Liver (tissue), 9 donors: ENCODE measurements around the gene FIGNL1. TPM values are rescaled to one million over a fixed set of nuclear protein-coding genes. Genes with fewer than 3 reads are reported as not detected.

Experiments used
- DNase-seq: peaks from one replicate; pipeline ENCODE4 v3.0.0-alpha.2; 2017; ENCODE audit warnings: low spot score
- H3K27ac ChIP-seq, 2 donors: one replicate each; pipeline ENCODE4 v1.7.0; 2013; ENCODE audit warnings: inconsistent platforms in 2 of 2, low read length in 2 of 2, control low read depth in 1 of 2, low read depth in 1 of 2, mild to moderate bottlenecking in 1 of 2
- H3K27me3 ChIP-seq, 4 donors: one replicate each; pipeline versions ENCODE4 v1.6.1 to v1.7.0; 2013; ENCODE audit warnings: low read length in 3 of 4, inconsistent platforms in 1 of 4, mild to moderate bottlenecking in 1 of 4, moderate library complexity in 1 of 4; ENCODE audit not compliant: control insufficient read depth in 4 of 4, insufficient read depth in 4 of 4
- H3K36me3 ChIP-seq, 4 donors: one replicate each; pipeline versions ENCODE4 v1.6.1 to v1.7.0; 2013; ENCODE audit warnings: low read length in 3 of 4, mild to moderate bottlenecking in 3 of 4, low read depth in 1 of 4, moderate library complexity in 1 of 4; ENCODE audit not compliant: control insufficient read depth in 4 of 4, insufficient read depth in 3 of 4
- H3K4me1 ChIP-seq, 4 donors: one replicate each; pipeline versions ENCODE4 v1.6.1 to v1.7.0; 2013; ENCODE audit warnings: low read length in 3 of 4, mild to moderate bottlenecking in 3 of 4, moderate library complexity in 1 of 4; ENCODE audit not compliant: control insufficient read depth in 4 of 4, insufficient read depth in 4 of 4
- H3K4me3 ChIP-seq, 3 donors: one replicate each; pipeline versions ENCODE4 v1.6.1 to v1.7.0; 2013; ENCODE audit warnings: low read length in 3 of 3, control low read depth in 1 of 3, low read depth in 1 of 3, mild to moderate bottlenecking in 1 of 3
- H3K9ac ChIP-seq, 2 donors: one replicate each; pipeline ENCODE4 v1.7.0; 2013; ENCODE audit warnings: low read length in 2 of 2, mild to moderate bottlenecking in 2 of 2, moderate library complexity in 2 of 2, control low read depth in 1 of 2, low read depth in 1 of 2
- H3K9me3 ChIP-seq, 4 donors: one replicate each; pipeline versions ENCODE4 v1.6.1 to v1.7.0; 2013; ENCODE audit warnings: low read length in 3 of 4; ENCODE audit not compliant: control insufficient read depth in 4 of 4
- EGR1 ChIP-seq, 2 donors: IDR thresholded peaks; 2 replicates each; pipeline ENCODE4 v1.6.1; 2016 to 2018; ENCODE audit warnings: antibody characterized with exemption in 2 of 2, low read depth in 2 of 2
- FOXA1 ChIP-seq: IDR thresholded peaks from 2 replicates; pipeline ENCODE4 v1.6.1; 2016; ENCODE audit warnings: antibody characterized with exemption
- FOXA2 ChIP-seq: IDR thresholded peaks from 2 replicates; pipeline ENCODE4 v1.6.1; 2016; ENCODE audit warnings: antibody characterized with exemption
- GABPA ChIP-seq, 2 donors: IDR thresholded peaks in 1 of 2; conservative IDR thresholded peaks in 1 of 2; 2 replicates each; pipeline ENCODE4 v1.6.1; 2016; ENCODE audit warnings: antibody characterized with exemption in 2 of 2, mild to moderate bottlenecking in 1 of 2, moderate library complexity in 1 of 2
- HNF4A ChIP-seq, 2 donors: conservative IDR thresholded peaks; 2 replicates each; pipeline ENCODE4 v1.6.1; 2016; ENCODE audit warnings: antibody characterized with exemption in 2 of 2, mild to moderate bottlenecking in 2 of 2
- JUND ChIP-seq, 2 donors: IDR thresholded peaks; 2 replicates each; pipeline ENCODE4 v1.6.1; 2016; ENCODE audit warnings: antibody characterized with exemption in 2 of 2
- RAD21 ChIP-seq, 2 donors: IDR thresholded peaks; 2 replicates each; pipeline ENCODE4 v1.6.1; 2016; ENCODE audit warnings: antibody characterized with exemption in 2 of 2, mild to moderate bottlenecking in 2 of 2
- RXRA ChIP-seq, 2 donors: IDR thresholded peaks; 2 replicates each; pipeline ENCODE4 v1.6.1; 2017 to 2018; ENCODE audit warnings: antibody characterized with exemption in 2 of 2, mild to moderate bottlenecking in 1 of 2
- SP1 ChIP-seq: IDR thresholded peaks from 2 replicates; pipeline ENCODE4 v1.6.1; 2018; ENCODE audit warnings: antibody characterized with exemption, mild to moderate bottlenecking
- TAF1 ChIP-seq: conservative IDR thresholded peaks from 2 replicates; pipeline ENCODE4 v1.6.1; 2016; ENCODE audit warnings: antibody characterized with exemption, mild to moderate bottlenecking
- WGBS: extraction: QIAGEN DNeasy Blood & Tissue Kit; methylation state at CpG from one replicate; pipeline ENCODE4 v1.1.7; 2013; 5-methylcytosine and 5-hydroxymethylcytosine counted together
- polyA plus RNA-seq, 2 donors: library from polyadenylated mRNA; stranded (reverse) in 1 of 2; unstranded in 1 of 2; fragments of 200-250 nt in 1 of 2; fragments of >200 nt in 1 of 2; fragmentation: Nextera tagmentation in 1 of 2; extraction: Ambion mirVana in 1 of 2; gene quantifications; one replicate each; pipeline versions ENCODE4 v1.2.1 to v1.2.3, GENCODE V29; 2013 to 2015
- total RNA-seq, 2 donors: library from RNA; depleted of rRNA; stranded (reverse); fragments of >200 nt; gene quantifications; one replicate each; pipeline ENCODE4 v1.2.3, GENCODE V29; 2014
- TF ChIP-seq, protein P1 (sequence below): IDR thresholded peaks from 2 replicates; pipeline ENCODE4 v1.6.1; 2016; ENCODE audit warnings: antibody characterized with exemption
- TF ChIP-seq, protein P2 (sequence below): IDR thresholded peaks from 2 replicates; pipeline ENCODE4 v1.6.1; 2016; ENCODE audit warnings: antibody characterized with exemption, mild to moderate bottlenecking
- TF ChIP-seq, protein P3 (sequence below): IDR thresholded peaks from 2 replicates; pipeline ENCODE4 v1.6.1; 2016; ENCODE audit warnings: antibody characterized with exemption
- TF ChIP-seq, protein P4 (sequence below): fragments of 150-350 bp; IDR thresholded peaks from 2 replicates; pipeline ENCODE4 v1.5.1; 2017; ENCODE audit warnings: improper control_type of control experiment, low read depth, low read length; ENCODE audit not compliant: missing input control
- donor health status: healthy.
- donor health status: healthy.
- donor health status: healthy.
- donor health status: healthy.
- donor health status: healthy.

FIGNL1 gene
- total and polyA plus RNA-seq, 4 donors = 1.2 to 13.2 (median 3.3) TPM

DNA sequence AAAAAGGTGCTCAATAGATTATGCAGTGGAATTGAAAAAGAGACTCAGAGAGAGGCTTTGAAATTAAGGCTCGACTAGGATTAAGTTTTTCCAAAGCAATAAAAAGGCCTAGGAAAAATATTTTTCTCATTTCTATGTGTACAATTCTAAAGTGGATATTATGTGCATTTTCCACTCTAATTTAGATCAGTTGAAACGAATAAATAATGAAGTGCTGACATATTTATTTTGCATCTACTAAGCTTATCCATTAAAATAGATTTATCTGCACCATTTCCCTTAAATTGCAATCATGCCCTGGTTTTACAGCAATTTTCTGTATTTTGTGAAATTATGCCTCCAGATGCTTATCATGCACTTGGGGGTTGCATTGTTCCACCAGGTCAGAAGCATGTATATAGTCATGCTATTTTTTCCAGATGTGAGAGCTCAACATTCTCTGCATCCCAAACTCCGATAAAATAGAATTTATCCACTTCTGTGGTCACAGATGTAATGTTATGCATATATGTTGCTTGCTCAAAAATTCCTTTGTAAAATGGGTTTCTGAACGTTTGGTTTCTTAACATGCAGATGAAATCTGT lies 18.3 kb downstream of the FIGNL1 start:
- DNase-seq = no peak
- H3K9me3 ChIP-seq = no peaks in the 10 kb centered on the region
- no peak overlapping the region for H3K27ac ChIP-seq
- WGBS = 80% methylated on average over 4 of the region's 4 CpGs
- no peaks in the 10 kb centered on the region for H3K27me3 ChIP-seq
- no peak overlapping the region for H3K4me3 ChIP-seq
- TF ChIP-seq EGR1 (IDR thresholded peaks at IDR 0.05; ENCODE audit: low read depth in 2 of 2) = no peak
- TF ChIP-seq FOXA1 = no peak
- TF ChIP-seq RAD21 (IDR thresholded peaks at IDR 0.05) = no peak
- TF ChIP-seq JUND (IDR thresholded peaks at IDR 0.05) = no peak
- no peak for TF ChIP-seq SP1
- TF ChIP-seq, protein P1, sequence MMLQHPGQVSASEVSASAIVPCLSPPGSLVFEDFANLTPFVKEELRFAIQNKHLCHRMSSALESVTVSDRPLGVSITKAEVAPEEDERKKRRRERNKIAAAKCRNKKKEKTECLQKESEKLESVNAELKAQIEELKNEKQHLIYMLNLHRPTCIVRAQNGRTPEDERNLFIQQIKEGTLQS = no peak
- TF ChIP-seq GABPA (IDR thresholded peaks at IDR 0.05 in 1 of 2, conservative IDR thresholded peaks at IDR 0.05 in 1 of 2) = no peak
- TF ChIP-seq TAF1 = no peak
- no peaks in the 10 kb centered on the region for H3K36me3 ChIP-seq
- H3K4me1 ChIP-seq = no peaks in the 10 kb centered on the region
- H3K9ac ChIP-seq = no peak overlapping the region

DNA sequence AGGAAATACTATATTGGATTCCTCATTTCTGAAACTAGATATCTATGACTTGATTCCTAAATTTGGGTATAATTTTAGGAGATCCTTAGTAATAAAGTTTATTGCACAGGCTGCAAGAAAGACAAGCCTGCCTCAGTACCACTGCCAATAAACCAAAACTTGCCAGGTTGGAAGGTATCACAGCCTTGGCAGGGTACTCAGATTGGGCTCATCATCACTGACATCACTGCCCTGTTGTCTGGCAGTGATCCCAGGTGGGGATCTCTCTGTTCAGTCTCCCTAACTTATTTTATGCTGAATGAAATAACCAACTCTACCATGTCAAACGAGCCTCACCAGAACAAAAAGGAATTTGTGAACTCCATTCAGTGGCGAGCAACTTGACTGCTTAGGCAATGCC lies 18.8 kb downstream of the FIGNL1 start:
- no peak overlapping the region for H3K9ac ChIP-seq
- H3K9me3 ChIP-seq = no peaks in the 10 kb centered on the region
- TF ChIP-seq, protein P1 = no peak
- TF ChIP-seq TAF1 (no peak), SP1 (no peak), HNF4A (conservative IDR thresholded peaks at IDR 0.05) (no peak), FOXA1 (no peak), RXRA (IDR thresholded peaks at IDR 0.05) (no peak), GABPA (IDR thresholded peaks at IDR 0.05 in 1 of 2, conservative IDR thresholded peaks at IDR 0.05 in 1 of 2) (no peak), FOXA2 (no peak)
- TF ChIP-seq, protein P2, sequence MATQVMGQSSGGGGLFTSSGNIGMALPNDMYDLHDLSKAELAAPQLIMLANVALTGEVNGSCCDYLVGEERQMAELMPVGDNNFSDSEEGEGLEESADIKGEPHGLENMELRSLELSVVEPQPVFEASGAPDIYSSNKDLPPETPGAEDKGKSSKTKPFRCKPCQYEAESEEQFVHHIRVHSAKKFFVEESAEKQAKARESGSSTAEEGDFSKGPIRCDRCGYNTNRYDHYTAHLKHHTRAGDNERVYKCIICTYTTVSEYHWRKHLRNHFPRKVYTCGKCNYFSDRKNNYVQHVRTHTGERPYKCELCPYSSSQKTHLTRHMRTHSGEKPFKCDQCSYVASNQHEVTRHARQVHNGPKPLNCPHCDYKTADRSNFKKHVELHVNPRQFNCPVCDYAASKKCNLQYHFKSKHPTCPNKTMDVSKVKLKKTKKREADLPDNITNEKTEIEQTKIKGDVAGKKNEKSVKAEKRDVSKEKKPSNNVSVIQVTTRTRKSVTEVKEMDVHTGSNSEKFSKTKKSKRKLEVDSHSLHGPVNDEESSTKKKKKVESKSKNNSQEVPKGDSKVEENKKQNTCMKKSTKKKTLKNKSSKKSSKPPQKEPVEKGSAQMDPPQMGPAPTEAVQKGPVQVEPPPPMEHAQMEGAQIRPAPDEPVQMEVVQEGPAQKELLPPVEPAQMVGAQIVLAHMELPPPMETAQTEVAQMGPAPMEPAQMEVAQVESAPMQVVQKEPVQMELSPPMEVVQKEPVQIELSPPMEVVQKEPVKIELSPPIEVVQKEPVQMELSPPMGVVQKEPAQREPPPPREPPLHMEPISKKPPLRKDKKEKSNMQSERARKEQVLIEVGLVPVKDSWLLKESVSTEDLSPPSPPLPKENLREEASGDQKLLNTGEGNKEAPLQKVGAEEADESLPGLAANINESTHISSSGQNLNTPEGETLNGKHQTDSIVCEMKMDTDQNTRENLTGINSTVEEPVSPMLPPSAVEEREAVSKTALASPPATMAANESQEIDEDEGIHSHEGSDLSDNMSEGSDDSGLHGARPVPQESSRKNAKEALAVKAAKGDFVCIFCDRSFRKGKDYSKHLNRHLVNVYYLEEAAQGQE = no peak
- TF ChIP-seq, protein P3, sequence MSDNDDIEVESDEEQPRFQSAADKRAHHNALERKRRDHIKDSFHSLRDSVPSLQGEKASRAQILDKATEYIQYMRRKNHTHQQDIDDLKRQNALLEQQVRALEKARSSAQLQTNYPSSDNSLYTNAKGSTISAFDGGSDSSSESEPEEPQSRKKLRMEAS = no peak
- no peaks in the 10 kb centered on the region for H3K36me3 ChIP-seq
- H3K4me3 ChIP-seq = no peak overlapping the region
- H3K27ac ChIP-seq = no peak overlapping the region
- no peaks in the 10 kb centered on the region for H3K4me1 ChIP-seq
- H3K27me3 ChIP-seq = no peaks in the 10 kb centered on the region
- 92% methylated on average over 2 of the region's 2 CpGs for WGBS
- DNase-seq = no peak

DNA sequence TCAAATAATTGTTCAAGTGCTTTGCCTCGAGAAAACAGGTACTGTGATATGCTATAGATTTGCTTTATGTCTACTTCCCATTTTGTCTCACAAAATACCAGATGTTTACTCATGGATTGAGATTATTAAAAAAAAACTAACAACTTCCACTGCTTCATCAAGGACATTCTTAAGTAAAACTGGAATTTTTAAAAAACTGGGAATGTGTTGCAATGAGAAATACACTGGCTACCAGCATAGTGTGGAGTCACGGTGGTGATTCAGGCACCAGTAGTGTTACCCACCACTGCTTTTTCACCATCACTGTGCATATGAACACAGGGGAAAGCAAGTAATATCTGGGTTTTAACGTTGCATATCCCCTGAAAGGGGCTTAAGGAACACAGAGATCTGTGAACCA lies 21.2 kb downstream of the FIGNL1 start:
- TF ChIP-seq HNF4A (conservative IDR thresholded peaks at IDR 0.05) = no peak
- no peak for TF ChIP-seq RXRA (IDR thresholded peaks at IDR 0.05)
- TF ChIP-seq, protein P3 = no peak
- TF ChIP-seq FOXA1 = no peak
- TF ChIP-seq RAD21 (IDR thresholded peaks at IDR 0.05) = no peak
- TF ChIP-seq, protein P4, sequence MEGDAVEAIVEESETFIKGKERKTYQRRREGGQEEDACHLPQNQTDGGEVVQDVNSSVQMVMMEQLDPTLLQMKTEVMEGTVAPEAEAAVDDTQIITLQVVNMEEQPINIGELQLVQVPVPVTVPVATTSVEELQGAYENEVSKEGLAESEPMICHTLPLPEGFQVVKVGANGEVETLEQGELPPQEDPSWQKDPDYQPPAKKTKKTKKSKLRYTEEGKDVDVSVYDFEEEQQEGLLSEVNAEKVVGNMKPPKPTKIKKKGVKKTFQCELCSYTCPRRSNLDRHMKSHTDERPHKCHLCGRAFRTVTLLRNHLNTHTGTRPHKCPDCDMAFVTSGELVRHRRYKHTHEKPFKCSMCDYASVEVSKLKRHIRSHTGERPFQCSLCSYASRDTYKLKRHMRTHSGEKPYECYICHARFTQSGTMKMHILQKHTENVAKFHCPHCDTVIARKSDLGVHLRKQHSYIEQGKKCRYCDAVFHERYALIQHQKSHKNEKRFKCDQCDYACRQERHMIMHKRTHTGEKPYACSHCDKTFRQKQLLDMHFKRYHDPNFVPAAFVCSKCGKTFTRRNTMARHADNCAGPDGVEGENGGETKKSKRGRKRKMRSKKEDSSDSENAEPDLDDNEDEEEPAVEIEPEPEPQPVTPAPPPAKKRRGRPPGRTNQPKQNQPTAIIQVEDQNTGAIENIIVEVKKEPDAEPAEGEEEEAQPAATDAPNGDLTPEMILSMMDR = no peak
- no peak for DNase-seq
- Histone ChIP-seq H3K9ac (no peak overlapping the region), H3K4me1 (no peaks in the 10 kb centered on the region), H3K9me3 (no peaks in the 10 kb centered on the region), H3K4me3 (no peak overlapping the region), H3K36me3 (no peaks in the 10 kb centered on the region), H3K27me3 (no peaks in the 10 kb centered on the region), H3K27ac (no peak overlapping the region)
- 85% methylated on average over 3 of the region's 3 CpGs for WGBS
